ENCODE data around the gene CCDC9B.

Gene CCDC9B

GRCh38 chr15:40345225-40345866 is 4.6 kb upstream of the CCDC9B start:
- no peak for DNase-seq (ENCODE audit: low read depth)

- DNase-seq (ENCODE audit: low read depth), result peak; percentile 65
Observed at GRCh38 chr15:40344631-40345120, 3.9 kb upstream of the CCDC9B start.

- DNase-seq (ENCODE audit: low read depth), result no peak
Observed at GRCh38 chr15:40344217-40344616, 3.5 kb upstream of the CCDC9B start.

GRCh38 chr15:40343512-40343911 is 2.8 kb upstream of the CCDC9B start:
- no peak for DNase-seq (ENCODE audit: low read depth)

GRCh38 chr15:40342416-40343320 is 1.9 kb upstream of the CCDC9B start:
- DNase-seq (ENCODE audit: low read depth), result no peak

GRCh38 chr15:40340038-40340739 is 550 bp downstream of the CCDC9B start:
- DNase-seq (ENCODE audit: low read depth), result no peak

- no peak for DNase-seq (ENCODE audit: low read depth)
Observed at GRCh38 chr15:40339621-40339945, 1.2 kb downstream of the CCDC9B start.

- DNase-seq (ENCODE audit: low read depth), result no peak
Observed at GRCh38 chr15:40338921-40339620, 1.7 kb downstream of the CCDC9B start.

- DNase-seq (ENCODE audit: low read depth), result peak; percentile 67
Observed at GRCh38 chr15:40338041-40338657, 2.6 kb downstream of the CCDC9B start.

- no peak for DNase-seq (ENCODE audit: low read depth)
Observed at GRCh38 chr15:40337597-40337996, 3.1 kb downstream of the CCDC9B start.

GRCh38 chr15:40336744-40337122 is 4.0 kb downstream of the CCDC9B start:
- DNase-seq (ENCODE audit: low read depth), result no peak

- no peak for DNase-seq (ENCODE audit: low read depth)
Observed at GRCh38 chr15:40335938-40336743, 4.6 kb downstream of the CCDC9B start.

GRCh38 chr15:40334941-40335795 is 5.6 kb downstream of the CCDC9B start:
- DNase-seq (ENCODE audit: low read depth), result no peak

GRCh38 chr15:40334541-40334940 is 6.2 kb downstream of the CCDC9B start:
- DNase-seq (ENCODE audit: low read depth), result no peak

- DNase-seq (ENCODE audit: low read depth), result no peak
Observed at GRCh38 chr15:40333922-40334492, 6.7 kb downstream of the CCDC9B start.

- DNase-seq (ENCODE audit: low read depth), result no peak
Observed at GRCh38 chr15:40332113-40332781, 8.5 kb downstream of the CCDC9B start.

GRCh38 chr15:40331637-40332036 is 9.1 kb downstream of the CCDC9B start:
- DNase-seq (ENCODE audit: low read depth), result no peak

- no peak for DNase-seq (ENCODE audit: low read depth)
Observed at GRCh38 chr15:40331026-40331425, 9.7 kb downstream of the CCDC9B start.

GRCh38 chr15:40330368-40330836 is 10.3 kb downstream of the CCDC9B start:
- DNase-seq (ENCODE audit: low read depth), result no peak

Measured in activated T-cell treated with anti-CD3 and anti-CD28 coated beads for 24 hours (primary cell).